Cardiac fibroblast (primary cell): ENCODE data around the gene LIN52.

Experiments used
- DNase-seq, 2 donors: peaks; one replicate each; pipeline versions ENCODE4 v3.0.0 to v3.0.0-alpha.2; 2010; ENCODE audit warnings: low read depth in 2 of 2
- H3K4me3 ChIP-seq, 2 donors: replicated peaks in 1 of 2; 1 replicate in 1 of 2; 2 replicates in 1 of 2; pipeline ENCODE4 v1.5.1; 2011; ENCODE audit warnings: low read depth in 2 of 2, low read length in 2 of 2, mild to moderate bottlenecking in 2 of 2, moderate library complexity in 1 of 2
- TF ChIP-seq, protein P1 (sequence below): IDR thresholded peaks from one replicate; pipeline ENCODE4 v1.5.1; 2011; ENCODE audit warnings: low read depth, mild to moderate bottlenecking, low read length, inconsistent platforms

The LIN52 gene

DNA sequence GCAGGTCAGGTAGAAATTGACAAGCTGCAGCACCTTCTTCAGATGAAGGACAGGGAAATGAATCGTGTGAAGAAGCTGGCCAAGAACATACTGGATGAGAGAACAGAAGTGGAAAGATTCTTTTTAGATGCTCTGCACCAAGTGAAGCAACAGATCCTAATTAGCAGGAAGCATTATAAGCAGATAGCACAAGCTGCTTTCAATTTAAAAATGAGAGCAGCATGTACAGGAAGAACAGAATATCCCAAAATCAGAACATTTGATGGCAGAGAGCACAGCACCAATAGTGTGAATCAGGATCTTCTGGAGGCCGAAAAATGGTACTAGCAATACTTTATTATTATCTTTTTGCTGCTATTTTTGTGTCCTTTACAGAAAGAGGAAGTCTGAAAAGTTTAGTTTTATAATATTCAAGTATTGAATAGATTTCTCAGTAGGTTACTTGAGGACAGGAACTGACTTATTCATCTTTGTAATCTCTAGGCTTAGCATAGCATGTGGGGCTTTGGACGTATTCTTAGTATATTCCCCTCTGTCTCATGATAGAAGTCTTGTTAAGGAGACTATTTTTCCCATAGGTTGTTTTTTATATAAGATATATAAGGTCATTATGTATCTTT, 34.8 kb upstream of the LIN52 start:
- DNase-seq: no peak
- TF ChIP-seq, protein P1, sequence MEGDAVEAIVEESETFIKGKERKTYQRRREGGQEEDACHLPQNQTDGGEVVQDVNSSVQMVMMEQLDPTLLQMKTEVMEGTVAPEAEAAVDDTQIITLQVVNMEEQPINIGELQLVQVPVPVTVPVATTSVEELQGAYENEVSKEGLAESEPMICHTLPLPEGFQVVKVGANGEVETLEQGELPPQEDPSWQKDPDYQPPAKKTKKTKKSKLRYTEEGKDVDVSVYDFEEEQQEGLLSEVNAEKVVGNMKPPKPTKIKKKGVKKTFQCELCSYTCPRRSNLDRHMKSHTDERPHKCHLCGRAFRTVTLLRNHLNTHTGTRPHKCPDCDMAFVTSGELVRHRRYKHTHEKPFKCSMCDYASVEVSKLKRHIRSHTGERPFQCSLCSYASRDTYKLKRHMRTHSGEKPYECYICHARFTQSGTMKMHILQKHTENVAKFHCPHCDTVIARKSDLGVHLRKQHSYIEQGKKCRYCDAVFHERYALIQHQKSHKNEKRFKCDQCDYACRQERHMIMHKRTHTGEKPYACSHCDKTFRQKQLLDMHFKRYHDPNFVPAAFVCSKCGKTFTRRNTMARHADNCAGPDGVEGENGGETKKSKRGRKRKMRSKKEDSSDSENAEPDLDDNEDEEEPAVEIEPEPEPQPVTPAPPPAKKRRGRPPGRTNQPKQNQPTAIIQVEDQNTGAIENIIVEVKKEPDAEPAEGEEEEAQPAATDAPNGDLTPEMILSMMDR: no peak
- no peak overlapping the region for H3K4me3 ChIP-seq

- TF ChIP-seq, protein P1: no peak
Measured at GRCh38 chr14:74062809-74063150, 22.0 kb upstream of the LIN52 start.

GRCh38 chr14:74064426-74064825, 20.3 kb upstream of the LIN52 start:
- H3K4me3 ChIP-seq: no peak overlapping the region
- no peak for DNase-seq
- TF ChIP-seq, protein P1: no peak

More at GRCh38 chr14:74062809-74063150, 22.0 kb upstream of the LIN52 start:
- DNase-seq: no peak
- H3K4me3 ChIP-seq: no peak overlapping the region

DNA sequence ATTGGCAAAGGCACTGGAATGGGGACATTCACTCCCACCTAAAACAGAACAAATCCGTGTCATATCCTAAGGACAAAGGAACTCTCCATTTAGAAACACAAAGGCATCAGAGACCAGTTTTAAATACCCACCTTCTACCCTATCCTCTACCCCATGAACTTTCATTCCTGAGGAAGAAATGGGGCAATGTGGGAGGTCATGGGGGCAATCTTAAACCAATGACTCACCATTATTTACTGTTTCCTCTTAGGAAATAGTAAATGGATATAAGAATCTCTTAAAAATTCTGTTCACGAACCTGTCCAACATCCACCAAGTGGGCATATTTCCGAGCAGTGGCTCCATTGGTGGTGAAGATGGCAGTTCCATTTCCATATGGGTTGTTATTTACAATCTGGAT, 19.9 kb upstream of the LIN52 start:
- H3K4me3 ChIP-seq: no peak overlapping the region
- peak in 1 of 2 donors; percentile 44 for DNase-seq
- TF ChIP-seq, protein P1: no peak

DNA sequence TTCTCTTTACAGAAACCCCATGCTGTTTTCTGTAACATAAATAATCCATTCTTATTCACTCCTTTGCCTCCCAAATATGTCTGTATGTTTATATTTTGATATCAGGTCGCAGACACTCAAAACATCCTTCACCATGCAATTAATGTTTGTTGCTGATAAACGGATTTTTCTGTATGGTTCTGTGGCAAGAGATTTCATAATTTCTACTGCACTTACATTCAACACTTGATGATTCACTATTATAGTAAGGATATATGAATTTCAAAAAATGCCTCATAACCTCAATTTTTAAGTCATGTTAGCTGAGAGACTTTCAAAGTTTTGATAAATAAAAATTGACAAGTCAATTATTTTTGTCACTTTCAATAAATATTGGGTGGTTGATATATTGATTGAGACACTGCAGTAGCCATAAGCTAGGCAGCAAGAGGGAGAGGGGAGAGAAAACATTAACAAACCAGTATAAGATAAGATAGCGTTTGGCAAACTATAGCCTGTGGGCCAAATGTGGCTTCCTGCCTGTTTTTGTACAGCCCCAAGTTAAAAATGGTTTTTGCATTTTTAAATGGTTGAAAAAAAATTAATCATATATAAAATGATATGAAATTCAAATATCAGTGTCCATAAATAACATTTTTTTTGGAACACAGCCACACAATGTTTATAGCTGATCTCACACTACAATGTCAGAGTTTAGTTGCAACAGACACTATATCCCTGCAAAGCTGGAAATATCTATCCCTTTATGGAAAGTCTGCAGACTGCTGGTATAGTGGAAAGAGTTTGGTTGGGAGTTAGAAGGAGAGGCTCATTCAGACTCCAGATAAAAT, 18.8 kb upstream of the LIN52 start:
- H3K4me3 ChIP-seq: no peak overlapping the region
- peak; percentile 40 to 64 for DNase-seq
- TF ChIP-seq, protein P1: no peak

- no peak for DNase-seq
- TF ChIP-seq, protein P1: no peak
- no peak overlapping the region for H3K4me3 ChIP-seq
Measured at GRCh38 chr14:74077401-74077800, 7.4 kb upstream of the LIN52 start.
